Naive thymus-derived CD4-positive, alpha-beta T cell (primary cell): ENCODE results near the gene NOTO. TPM values are rescaled to one million over a fixed set of nuclear protein-coding genes. Genes with fewer than 3 reads are reported as not detected.

Source experiments
- ATAC-seq: fragments of 150-1000 bp; cut with Tn5 transposase; 2 replicates; pipeline ENCODE4 v1.10.0; 2021; ENCODE audit warnings: mild to moderate bottlenecking, moderate library complexity
- CTCF ChIA-PET: fragments of 350-600 bp; sonication (Branson Sonifier 250); formaldehyde crosslinking; loops from one replicate; lab custom pipeline; 2021; ENCODE audit warnings: antibody characterized with exemption; lab: Charles Lee
- POLR2A ChIA-PET: fragments of 350-600 bp; sonication (Branson Sonifier 250); formaldehyde crosslinking; loops from one replicate; lab custom pipeline; 2021; ENCODE audit warnings: antibody characterized with exemption, inconsistent platforms; lab: Charles Lee
- DNase-seq, 9 donors: peaks; one replicate each; pipeline versions ENCODE4 v3.0.0 to v3.0.0-alpha.2; 2020 to 2022; ENCODE audit warnings: mixed read lengths in 1 of 9
- H3K27ac ChIP-seq: one replicate; pipeline ENCODE4 v1.7.0; 2013; ENCODE audit warnings: mild to moderate bottlenecking, low read depth, low read length, moderate library complexity
- H3K27me3 ChIP-seq, 2 donors: one replicate each; pipeline ENCODE4 v1.7.0; 2013; ENCODE audit warnings: low read length in 2 of 2, mild to moderate bottlenecking in 2 of 2, moderate library complexity in 2 of 2; ENCODE audit not compliant: control insufficient read depth in 2 of 2, insufficient read depth in 2 of 2
- H3K36me3 ChIP-seq, 3 experiments: 1 replicate in 2 of 3; 2 replicates in 1 of 3; pipeline ENCODE4 v1.7.0; 2013; ENCODE audit warnings: low read length in 3 of 3, mild to moderate bottlenecking in 3 of 3, moderate library complexity in 1 of 3; ENCODE audit not compliant: insufficient read depth in 3 of 3, control insufficient read depth in 2 of 3
- H3K4me1 ChIP-seq, 2 donors: one replicate each; pipeline ENCODE4 v1.7.0; 2013; ENCODE audit warnings: low read length in 2 of 2, mild to moderate bottlenecking in 2 of 2, moderate library complexity in 1 of 2; ENCODE audit not compliant: control insufficient read depth in 2 of 2, insufficient read depth in 2 of 2
- H3K4me3 ChIP-seq: 2 replicates; pipeline ENCODE4 v1.7.0; 2013; ENCODE audit warnings: mild to moderate bottlenecking, low read length
- H3K9me3 ChIP-seq, 3 experiments: 1 replicate in 2 of 3; 2 replicates in 1 of 3; pipeline ENCODE4 v1.7.0; 2013; ENCODE audit warnings: low read length in 3 of 3; ENCODE audit not compliant: control insufficient read depth in 2 of 3
- H3K27ac Mint-ChIP-seq, 9 donors: one replicate each; pipeline ENCODE4 v1.8.0; 2020 to 2022; ENCODE audit warnings: mixed read lengths in 9 of 9, mild to moderate bottlenecking in 8 of 9, moderate library complexity in 5 of 9, inconsistent platforms in 2 of 9
- H3K27me3 Mint-ChIP-seq, 5 donors: one replicate each; pipeline ENCODE4 v1.8.0; 2021 to 2022; ENCODE audit warnings: mixed read lengths in 5 of 5, mild to moderate bottlenecking in 1 of 5
- H3K36me3 Mint-ChIP-seq, 5 donors: one replicate each; pipeline ENCODE4 v1.8.0; 2020 to 2022; ENCODE audit warnings: mixed read lengths in 5 of 5, mild to moderate bottlenecking in 3 of 5, inconsistent platforms in 1 of 5
- H3K4me1 Mint-ChIP-seq, 7 donors: one replicate each; pipeline ENCODE4 v1.8.0; 2020 to 2022; ENCODE audit warnings: mixed read lengths in 7 of 7, mild to moderate bottlenecking in 3 of 7, inconsistent platforms in 1 of 7
- H3K4me3 Mint-ChIP-seq, 10 donors: one replicate each; pipeline ENCODE4 v1.8.0; 2020 to 2022; ENCODE audit warnings: mild to moderate bottlenecking in 10 of 10, mixed read lengths in 10 of 10, moderate library complexity in 6 of 10, inconsistent platforms in 2 of 10
- H3K9me3 Mint-ChIP-seq, 11 donors: one replicate each; pipeline ENCODE4 v1.8.0; 2020 to 2022; ENCODE audit warnings: mixed read lengths in 11 of 11, mild to moderate bottlenecking in 4 of 11, inconsistent platforms in 1 of 11, moderate library complexity in 1 of 11
- intact Hi-C, 2 donors: fragments of 100-400 bp; cut with micrococcal nuclease; formaldehyde crosslinking; loops; one replicate each; pipeline ENCODE4 v1.15.1; 2023
- polyA plus RNA-seq, 2 donors: library from polyadenylated mRNA; unstranded; fragments of 300-500 nt; fragmentation: Illumina TruSeq; gene quantifications; one replicate each; pipeline ENCODE4 v1.2.3, GENCODE V29; 2021
- total RNA-seq, 6 experiments: library from RNA in 5 of 6; stranded (reverse) in 5 of 6; gene quantifications; 1 replicate in 5 of 6; 2 replicates in 1 of 6; pipeline ENCODE4 v1.2.3 and lab custom pipeline; 2021 to 2026

The NOTO gene
- total and polyA plus RNA-seq, 7 experiments from 2014 or later, result not detected

- peaks cover 0 to 19% (median 7%) of the 10 kb centered on the region in 5 donors for H3K36me3 Mint-ChIP-seq
- no peaks in the 10 kb centered on the region for H3K9me3 ChIP-seq
- ChIA-PET CTCF (interaction anchor here (0.7 kb wide), 1 partner anchor 609 kb away, joined by 3 read pairs; no protein-coding TSS in a partner anchor), POLR2A (interaction anchor here (1.0 kb wide), 1 partner anchor 169 kb away, joined by 3 read pairs; no protein-coding TSS in a partner anchor)
- intact Hi-C loops, result loop anchor here (10.0 kb wide), 7 partner anchors 545 to 1605 kb away; partner anchors contain the start of genes C2orf78 (in 1 of the 2), CCDC142 (in 1 of the 2), DUSP11 (in 1 of the 2) and HK2 (in 1 of the 2)
- H3K9me3 Mint-ChIP-seq, result no peaks in the 10 kb centered on the region
- H3K4me1 Mint-ChIP-seq, result peaks cover 23 to 50% (median 42%) of the 10 kb centered on the region in 7 donors
- no peak overlapping the region for H3K27ac ChIP-seq
- no peaks in the 10 kb centered on the region for H3K27me3 ChIP-seq
- H3K4me1 ChIP-seq, result peaks cover 10 to 11% of the 10 kb centered on the region in 2 donors
- H3K36me3 ChIP-seq, result peaks cover 14 to 56% (median 24%) of the 10 kb centered on the region in 3 experiments
- H3K27ac Mint-ChIP-seq, result peak overlapping the region in 2 of 9 donors; percentile 8 to 86
- no peaks in the 10 kb centered on the region for H3K27me3 Mint-ChIP-seq
- no peak for DNase-seq
- no peak for ATAC-seq
- H3K4me3 Mint-ChIP-seq, result no peak overlapping the region
- no peak overlapping the region for H3K4me3 ChIP-seq
Observed at GRCh38 chr2:73239776-73240175, 37.4 kb downstream of the NOTO start.

DNA sequence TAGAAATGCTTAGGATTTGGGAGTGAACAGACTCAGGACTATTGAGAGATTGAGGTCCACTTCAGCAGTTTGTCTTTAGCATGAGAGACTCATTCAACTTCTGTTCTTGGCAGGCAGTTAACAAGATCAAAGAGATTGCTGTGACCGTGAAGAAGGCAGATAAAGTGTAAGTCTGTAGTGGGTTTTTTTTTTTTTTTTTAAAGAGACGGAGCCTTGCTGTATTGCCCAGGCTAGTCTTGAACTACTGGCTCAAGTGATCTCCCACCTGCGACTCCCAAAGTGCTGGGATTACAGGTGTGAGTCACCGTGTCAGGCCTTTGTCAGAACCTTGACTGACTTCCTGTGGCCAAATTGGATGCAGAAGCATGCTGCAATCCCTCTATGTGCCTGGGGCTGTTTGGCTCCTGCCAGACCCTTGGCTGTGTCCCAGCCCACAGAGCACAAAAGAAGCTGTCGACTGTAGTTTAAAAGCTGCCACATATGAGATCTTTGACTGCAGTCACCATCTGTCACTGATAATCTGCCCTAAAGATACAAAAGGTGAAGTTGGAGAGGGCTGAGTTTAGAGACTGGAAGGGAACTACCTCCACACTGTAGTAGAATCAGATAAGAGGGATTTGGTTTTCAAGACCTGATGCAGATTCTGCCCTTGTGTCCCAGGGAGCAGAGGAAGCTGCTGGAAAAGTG is 41.7 kb downstream of the NOTO start:
- ATAC-seq (no peak), DNase-seq (no peak)
- Mint-ChIP-seq H3K9me3 (no peaks in the 10 kb centered on the region), H3K27ac (peak overlapping the region in 2 of 9 donors; percentile 33 to 46), H3K4me3 (no peak overlapping the region), H3K4me1 (peaks cover 3 to 25% (median 11%) of the 10 kb centered on the region in 7 donors), H3K36me3 (peaks cover 16 to 39% (median 21%) of the 10 kb centered on the region in 5 donors), H3K27me3 (no peaks in the 10 kb centered on the region)
- H3K27me3 ChIP-seq, result no peaks in the 10 kb centered on the region
- ChIA-PET CTCF (interaction anchor here (0.9 kb wide), 1 partner anchor 33 kb away, joined by 3 read pairs; no protein-coding TSS in a partner anchor), POLR2A (interaction anchor here (1.2 kb wide), 1 partner anchor 9 kb away, joined by 4 read pairs; no protein-coding TSS in a partner anchor)
- H3K4me3 ChIP-seq, result no peak overlapping the region
- no peak overlapping the region for H3K27ac ChIP-seq
- peaks cover 34 to 91% (median 50%) of the 10 kb centered on the region in 3 experiments for H3K36me3 ChIP-seq
- H3K9me3 ChIP-seq, result no peaks in the 10 kb centered on the region
- intact Hi-C loops, result no loop called here
- no peaks in the 10 kb centered on the region for H3K4me1 ChIP-seq

- DNase-seq, result no peak
- Mint-ChIP-seq H3K9me3 (no peaks in the 10 kb centered on the region), H3K4me3 (no peak overlapping the region), H3K27me3 (no peaks in the 10 kb centered on the region), H3K4me1 (peaks cover 0 to 20% (median 5%) of the 10 kb centered on the region in 7 donors), H3K27ac (peak overlapping the region in 3 of 9 donors; percentile 46 to 59 (median 56)), H3K36me3 (peaks cover 20 to 45% (median 24%) of the 10 kb centered on the region in 5 donors)
- Histone ChIP-seq H3K27me3 (no peaks in the 10 kb centered on the region), H3K27ac (no peak overlapping the region), H3K4me3 (no peak overlapping the region), H3K9me3 (no peaks in the 10 kb centered on the region), H3K4me1 (no peaks in the 10 kb centered on the region), H3K36me3 (peaks cover 35 to 91% (median 56%) of the 10 kb centered on the region in 3 experiments)
- POLR2A ChIA-PET, result interaction anchor here (0.6 to 1.2 kb wide), 2 partner anchors 9 to 362 kb away, joined by 4 read pairs; no protein-coding TSS in a partner anchor
- ATAC-seq, result no peak
- intact Hi-C loops, result no loop called here
- CTCF ChIA-PET, result interaction anchor here (0.9 kb wide), 1 partner anchor 33 kb away, joined by 3 read pairs; no protein-coding TSS in a partner anchor
Observed at GRCh38 chr2:73244580-73244979, 42.2 kb downstream of the NOTO start.

DNA sequence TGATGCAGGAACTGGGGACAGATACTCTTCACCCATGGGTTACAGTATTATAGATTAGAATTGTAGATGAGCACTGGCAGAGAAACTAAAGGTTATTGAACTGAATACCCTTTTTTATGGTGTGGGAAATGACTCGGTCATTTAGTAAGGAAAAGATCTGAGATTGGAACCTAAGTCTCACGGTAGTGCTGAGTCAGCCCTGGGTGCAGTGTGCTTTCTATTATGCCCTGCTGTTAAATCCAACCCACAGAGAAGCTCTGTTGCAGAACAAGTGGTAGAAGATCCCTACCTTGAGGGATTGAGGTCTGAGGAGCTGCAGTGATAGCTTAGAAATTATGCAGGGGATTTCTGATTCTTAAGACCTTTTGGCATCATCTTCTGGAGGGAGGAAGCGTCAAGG is 44.5 kb downstream of the NOTO start:
- Mint-ChIP-seq H3K4me3 (no peak overlapping the region), H3K4me1 (peaks cover 0 to 15% (median 4%) of the 10 kb centered on the region in 7 donors), H3K27me3 (no peaks in the 10 kb centered on the region), H3K27ac (peak overlapping the region in 2 of 9 donors; percentile 18 to 59), H3K36me3 (peaks cover 20 to 61% (median 33%) of the 10 kb centered on the region in 5 donors), H3K9me3 (no peaks in the 10 kb centered on the region)
- Histone ChIP-seq H3K9me3 (no peaks in the 10 kb centered on the region), H3K27ac (no peak overlapping the region), H3K4me1 (no peaks in the 10 kb centered on the region), H3K27me3 (no peaks in the 10 kb centered on the region), H3K36me3 (peaks cover 42 to 98% (median 61%) of the 10 kb centered on the region in 3 experiments), H3K4me3 (no peak overlapping the region)
- POLR2A ChIA-PET, result interaction anchor here (0.7 kb wide), 1 partner anchor 56 kb away, joined by 6 read pairs; no protein-coding TSS in a partner anchor
- DNase-seq, result no peak
- no peak for ATAC-seq
- CTCF ChIA-PET, result interaction anchor here (0.6 to 0.9 kb wide), 2 partner anchors 43 to 182 kb away, joined by 3 to 4 read pairs; no protein-coding TSS in a partner anchor
- intact Hi-C loops, result no loop called here

DNA sequence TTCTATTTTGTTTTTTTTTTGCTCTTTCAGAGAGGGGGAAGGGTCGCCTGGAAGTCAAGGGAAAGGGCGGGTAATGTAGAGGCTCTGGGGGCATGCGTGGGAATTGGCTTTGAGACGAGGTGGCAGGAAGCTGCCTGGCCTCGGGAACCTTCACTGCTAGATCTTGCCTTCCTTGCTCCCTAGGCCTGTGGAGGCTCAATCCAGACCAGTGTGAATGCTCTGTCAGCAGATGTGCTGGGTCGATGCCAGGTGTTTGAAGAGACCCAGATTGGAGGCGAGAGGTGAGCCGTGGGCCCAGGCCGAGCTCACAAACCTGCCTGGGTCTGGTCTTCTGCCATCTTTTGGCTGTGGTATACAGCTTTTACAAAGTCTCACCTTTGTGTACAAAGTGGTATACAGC is 47.3 kb downstream of the NOTO start:
- peaks cover 15 to 61% (median 38%) of the 10 kb centered on the region in 5 donors for H3K36me3 Mint-ChIP-seq
- H3K9me3 Mint-ChIP-seq, result no peaks in the 10 kb centered on the region
- no peaks in the 10 kb centered on the region for H3K27me3 Mint-ChIP-seq
- Histone ChIP-seq H3K27ac (no peak overlapping the region), H3K4me3 (no peak overlapping the region), H3K4me1 (no peaks in the 10 kb centered on the region), H3K27me3 (no peaks in the 10 kb centered on the region), H3K36me3 (peaks cover 41 to 97% (median 47%) of the 10 kb centered on the region in 3 experiments), H3K9me3 (no peaks in the 10 kb centered on the region)
- H3K27ac Mint-ChIP-seq, result peak overlapping the region in 3 of 9 donors; percentile 33 to 60 (median 44)
- ChIA-PET POLR2A (interaction anchor here (0.7 to 2.2 kb wide), 3 partner anchors 15 to 19 kb away, joined by 3 to 12 read pairs (median 3); partner anchors contain the start of genes CCT7 and PRADC1), CTCF (interaction anchor here (1.7 kb wide), 1 partner anchor 14 kb away, joined by 4 read pairs; no protein-coding TSS in a partner anchor)
- ATAC-seq (no peak), DNase-seq (no peak)
- H3K4me1 Mint-ChIP-seq, result peaks cover 0 to 15% (median under 1%) of the 10 kb centered on the region in 7 donors
- intact Hi-C loops, result no loop called here
- no peak overlapping the region for H3K4me3 Mint-ChIP-seq
